CD1c-positive myeloid dendritic cell (primary cell): ENCODE data around the gene SYNPR.

Experiments used
- DNase-seq: peaks from one replicate; pipeline ENCODE4 v3.0.0-alpha.2; 2016; ENCODE audit errors: extremely low spot score

SYNPR gene

DNA sequence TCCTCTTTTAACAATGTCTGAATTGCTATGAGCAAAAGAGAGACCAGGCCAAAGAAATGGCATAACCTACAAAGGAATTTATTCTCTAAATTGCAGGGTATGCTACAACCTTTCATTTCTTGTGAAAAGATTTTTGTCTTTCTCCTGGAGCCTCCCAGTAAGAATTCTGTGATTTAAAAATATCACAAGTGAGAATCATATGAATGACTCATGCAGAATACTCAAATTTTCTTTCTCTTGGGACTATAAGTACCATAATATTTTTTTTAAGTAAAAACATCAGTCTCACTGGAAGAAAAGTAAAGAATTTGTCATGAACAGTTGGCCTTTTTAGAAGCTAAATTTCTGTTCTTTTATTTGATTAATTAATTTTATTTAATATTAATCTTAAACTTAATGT, 26.3 kb downstream of the SYNPR start:
- DNase-seq = no peak

DNA sequence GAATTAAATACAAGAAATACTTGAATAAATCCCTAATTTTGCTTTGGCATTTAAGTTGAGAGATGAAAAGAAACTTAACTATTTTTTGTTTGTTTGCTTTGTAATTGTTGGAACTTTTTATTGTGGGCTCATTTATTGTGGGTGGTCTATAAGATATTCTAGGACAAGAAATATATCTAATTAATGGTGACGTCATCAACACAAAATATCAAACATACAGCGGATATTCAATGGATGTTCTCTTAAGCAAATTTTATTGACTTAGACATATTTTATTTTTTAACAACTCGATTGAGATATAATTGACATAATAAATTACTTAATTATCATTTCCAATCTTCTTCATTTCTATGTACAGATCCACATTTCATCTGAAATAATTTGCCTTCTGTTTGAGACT, 30.0 kb downstream of the SYNPR start:
- DNase-seq = no peak

DNA sequence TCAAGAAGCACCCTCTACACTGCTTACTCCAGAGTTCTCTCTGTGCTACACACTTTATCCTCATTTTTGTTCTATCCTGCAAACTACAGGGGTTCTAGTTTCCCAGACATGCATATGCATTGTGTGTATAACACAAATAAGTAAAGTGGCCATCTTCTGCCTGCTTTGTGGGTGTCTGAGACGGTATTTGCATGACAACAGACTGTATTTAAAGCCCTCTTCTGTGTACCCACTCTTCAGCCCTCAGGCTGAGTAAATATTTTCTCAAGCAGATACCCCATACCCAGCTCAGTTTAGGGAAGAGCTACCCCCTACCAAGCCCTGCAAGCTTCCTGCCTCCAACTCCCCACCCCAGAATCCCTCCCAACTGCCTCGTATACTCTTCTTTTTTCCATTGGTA, 31.7 kb downstream of the SYNPR start:
- no peak for DNase-seq

DNA sequence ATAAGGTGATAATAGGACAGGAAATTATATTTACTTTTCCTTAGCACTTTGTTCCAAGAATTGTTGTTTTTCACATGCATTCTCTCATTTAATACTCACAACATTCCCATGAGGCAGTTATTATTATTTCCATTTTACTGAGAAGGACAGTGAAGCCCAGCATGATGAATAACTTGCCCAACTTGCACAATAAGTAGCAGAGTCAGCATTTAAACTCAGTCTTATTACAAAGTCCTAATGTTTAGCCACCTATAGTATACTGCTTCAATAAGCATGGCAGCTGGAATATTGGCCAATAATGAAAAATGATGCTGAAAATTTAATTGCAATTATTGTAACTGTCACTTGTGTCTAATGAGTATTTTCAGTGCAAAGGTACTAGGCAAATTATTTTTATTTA, 45.7 kb downstream of the SYNPR start:
- no peak for DNase-seq

DNA sequence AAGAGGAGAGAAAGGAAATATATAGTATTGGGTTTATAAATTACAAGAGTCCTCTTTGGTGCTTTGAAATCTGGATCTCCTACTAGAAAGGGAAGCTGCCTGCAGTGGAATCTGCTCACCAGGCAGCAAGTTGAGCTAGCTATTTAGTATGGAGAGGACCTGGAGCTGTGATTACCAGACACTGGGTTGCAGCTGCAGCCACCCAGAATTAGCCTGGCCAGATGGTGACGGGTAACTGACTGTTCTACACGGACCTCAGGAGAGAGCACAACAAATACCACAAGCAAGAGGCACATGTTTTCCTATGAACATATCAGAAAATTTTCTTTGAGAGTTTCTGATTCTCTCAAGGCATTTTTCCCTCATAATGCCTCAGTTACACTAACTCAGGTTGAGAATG, 46.5 kb downstream of the SYNPR start:
- no peak for DNase-seq

DNA sequence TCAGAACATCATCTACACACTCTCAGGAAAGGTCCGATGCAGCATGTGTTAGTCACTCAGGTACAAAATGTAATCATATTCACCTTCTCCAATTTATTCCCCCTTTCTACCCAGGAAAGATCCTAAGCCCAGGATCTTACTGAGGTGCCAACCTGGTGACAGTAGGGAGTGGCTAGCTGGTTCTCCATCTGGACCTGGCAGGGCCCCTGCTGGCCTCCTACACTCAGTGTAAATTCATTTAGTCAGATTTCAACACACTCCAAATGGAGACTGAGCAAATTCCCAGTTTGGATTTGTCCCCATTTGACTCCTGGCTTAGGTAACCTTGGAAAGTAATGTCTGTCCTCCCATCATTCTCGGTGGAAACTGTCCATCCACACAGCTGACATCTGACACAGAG, 47.3 kb downstream of the SYNPR start:
- DNase-seq = no peak

DNA sequence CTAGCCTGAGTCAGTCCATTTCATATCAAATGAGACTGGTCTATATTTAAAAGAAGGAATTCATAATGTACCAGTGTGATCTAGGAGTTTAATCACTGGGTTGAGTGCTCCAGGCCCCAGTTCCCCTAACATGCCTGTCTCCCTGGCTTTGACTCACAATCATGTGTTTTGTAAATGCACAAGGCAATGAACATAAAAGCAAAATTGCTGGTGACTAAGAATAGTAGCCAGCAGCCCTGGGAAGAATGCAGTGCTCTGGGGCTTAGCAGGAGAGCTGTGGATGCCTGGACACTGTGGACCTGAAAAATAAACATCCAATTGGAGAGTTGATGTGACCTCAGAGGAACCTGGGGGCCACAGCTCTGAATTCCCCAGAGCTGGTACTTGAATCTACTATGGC, 50.3 kb downstream of the SYNPR start:
- no peak for DNase-seq

DNA sequence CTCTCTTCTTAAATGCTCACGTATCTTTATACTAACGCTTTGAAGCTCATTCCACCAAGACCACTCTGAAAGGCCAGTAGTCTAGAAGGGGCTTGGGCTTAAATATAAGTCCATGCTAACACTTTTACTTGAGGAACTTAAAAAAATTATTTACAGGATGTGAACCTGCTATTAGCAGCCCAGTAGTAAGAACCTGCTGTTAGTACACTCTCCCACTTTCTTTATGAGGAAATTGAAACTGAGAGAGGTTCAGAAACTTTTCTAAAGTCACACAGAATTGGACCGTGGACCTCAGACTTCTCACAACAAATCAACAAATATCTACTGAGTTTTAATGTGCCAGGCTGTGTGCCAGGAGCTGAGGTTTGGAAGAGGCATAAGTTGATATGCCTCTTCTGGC, 53.4 kb downstream of the SYNPR start:
- DNase-seq = no peak

DNA sequence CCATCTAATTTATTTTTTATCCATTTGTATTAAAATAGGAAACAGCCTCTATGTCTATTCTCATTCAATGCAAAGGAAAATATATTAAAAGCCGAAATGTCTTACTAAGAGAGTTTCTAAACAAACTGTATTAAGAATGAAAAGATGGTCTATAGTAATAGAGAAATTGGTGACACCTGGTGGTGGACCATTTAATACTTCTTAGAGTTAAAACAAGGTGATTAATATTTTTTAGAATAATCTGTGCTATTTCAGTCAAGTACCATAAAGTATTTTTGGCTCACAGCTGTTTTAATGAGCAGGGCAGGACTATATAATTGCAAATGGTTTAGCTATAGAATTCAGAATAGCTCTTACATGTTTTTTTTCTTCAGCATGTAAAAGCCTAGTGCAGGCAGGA, 55.7 kb downstream of the SYNPR start:
- no peak for DNase-seq

DNA sequence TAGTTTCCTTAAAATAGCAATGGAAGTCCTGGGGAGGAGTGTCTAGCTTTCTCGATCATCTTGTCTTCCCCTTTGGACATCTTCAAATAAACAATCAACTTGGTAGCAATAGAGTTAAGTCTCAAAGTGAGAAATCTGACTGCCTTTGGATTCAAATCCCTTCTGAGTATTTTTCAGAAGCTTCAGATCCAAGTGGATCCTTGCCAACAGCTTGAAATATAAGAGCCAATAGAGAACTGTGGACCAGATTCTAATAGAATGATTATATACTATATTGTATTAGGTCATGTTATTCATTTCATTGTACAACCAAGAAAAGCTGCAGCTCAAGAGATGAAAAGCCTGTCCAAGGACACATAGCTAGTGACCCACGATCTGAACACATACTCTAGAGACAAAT, 60.2 kb downstream of the SYNPR start:
- no peak for DNase-seq

DNA sequence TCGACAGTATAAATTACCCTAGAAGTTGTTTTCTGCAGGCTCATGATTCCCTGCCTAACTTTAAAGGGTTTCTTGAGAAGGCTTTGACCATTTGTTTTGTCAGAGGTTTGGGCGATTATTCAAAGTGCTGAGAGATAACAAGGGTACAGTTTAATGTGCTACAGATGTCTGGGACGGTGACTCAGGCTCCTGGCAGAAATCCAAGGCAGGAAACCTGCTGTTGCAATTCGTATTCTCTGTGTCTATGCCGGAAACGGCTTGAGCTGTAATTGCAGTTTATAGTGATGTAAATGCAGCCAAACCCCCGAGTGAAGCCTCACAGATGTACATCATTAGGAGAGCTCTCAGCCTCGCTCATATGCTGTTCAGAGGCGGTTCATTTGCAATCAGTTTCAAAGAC, 65.6 kb downstream of the SYNPR start:
- peak; percentile 45 for DNase-seq

DNA sequence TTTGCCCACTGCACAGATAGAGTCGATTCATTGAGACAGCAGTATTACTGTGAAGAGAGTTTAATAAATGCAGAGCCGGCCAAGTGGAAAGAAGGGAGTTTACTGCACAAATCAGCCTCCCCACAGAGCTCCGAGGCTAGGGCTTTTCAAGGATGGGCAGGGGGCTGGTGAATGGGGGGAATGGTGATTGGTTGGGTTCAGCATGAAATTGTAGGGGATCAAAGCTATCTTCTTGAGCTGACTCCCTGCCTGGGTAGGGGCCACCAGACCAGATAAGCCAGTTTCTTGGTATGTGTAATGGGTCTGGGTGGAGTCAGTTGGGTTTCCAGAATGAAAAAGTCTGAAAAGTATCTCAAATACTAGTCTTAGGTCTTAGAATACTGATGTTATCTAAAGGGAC, 66.6 kb downstream of the SYNPR start:
- DNase-seq = no peak

DNA sequence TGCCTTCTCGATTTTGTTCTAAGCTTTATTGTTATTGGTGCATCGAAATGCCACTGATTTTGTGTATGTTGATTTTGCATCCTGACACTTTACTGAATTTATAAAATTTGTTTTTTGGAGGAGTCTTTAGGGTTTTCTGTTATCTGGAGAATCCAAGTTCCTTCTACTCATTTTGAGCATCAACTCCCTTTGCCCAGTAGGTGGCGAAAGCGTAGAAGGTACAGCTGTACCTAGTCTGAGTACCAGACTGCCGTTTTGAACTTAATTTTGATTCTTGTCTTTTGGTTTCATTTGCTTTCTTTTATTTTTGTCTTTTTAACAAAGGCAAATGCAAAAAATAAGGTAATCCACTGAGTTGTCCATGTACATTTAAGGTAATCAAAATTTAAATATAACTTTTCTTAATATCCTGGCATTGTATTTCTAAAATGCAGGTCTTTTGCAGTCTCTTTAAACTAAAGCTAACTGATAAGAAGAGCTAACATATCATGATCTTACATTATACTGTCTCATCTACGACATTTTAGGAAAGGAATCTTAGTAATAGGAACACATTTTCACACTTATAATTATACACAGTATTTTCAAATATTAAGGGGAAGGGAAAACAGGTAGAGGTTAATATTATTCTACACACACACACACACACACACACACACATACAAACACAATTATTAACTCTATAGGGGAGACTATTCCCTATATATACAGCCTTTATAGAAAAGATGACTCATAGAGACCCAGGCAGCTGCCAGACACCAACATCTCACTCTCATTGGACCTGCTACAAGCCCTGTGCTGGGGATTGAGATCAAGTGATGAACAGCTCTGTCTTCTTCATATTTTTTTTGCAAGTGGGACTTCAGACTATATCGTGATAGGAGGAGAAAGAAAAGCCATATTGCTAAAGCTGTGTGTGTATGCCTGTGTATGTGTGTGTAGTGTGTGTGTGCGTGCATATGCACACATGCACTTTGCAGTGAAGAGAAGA, 71.8 kb downstream of the SYNPR start:
- peak; percentile 62 for DNase-seq

DNA sequence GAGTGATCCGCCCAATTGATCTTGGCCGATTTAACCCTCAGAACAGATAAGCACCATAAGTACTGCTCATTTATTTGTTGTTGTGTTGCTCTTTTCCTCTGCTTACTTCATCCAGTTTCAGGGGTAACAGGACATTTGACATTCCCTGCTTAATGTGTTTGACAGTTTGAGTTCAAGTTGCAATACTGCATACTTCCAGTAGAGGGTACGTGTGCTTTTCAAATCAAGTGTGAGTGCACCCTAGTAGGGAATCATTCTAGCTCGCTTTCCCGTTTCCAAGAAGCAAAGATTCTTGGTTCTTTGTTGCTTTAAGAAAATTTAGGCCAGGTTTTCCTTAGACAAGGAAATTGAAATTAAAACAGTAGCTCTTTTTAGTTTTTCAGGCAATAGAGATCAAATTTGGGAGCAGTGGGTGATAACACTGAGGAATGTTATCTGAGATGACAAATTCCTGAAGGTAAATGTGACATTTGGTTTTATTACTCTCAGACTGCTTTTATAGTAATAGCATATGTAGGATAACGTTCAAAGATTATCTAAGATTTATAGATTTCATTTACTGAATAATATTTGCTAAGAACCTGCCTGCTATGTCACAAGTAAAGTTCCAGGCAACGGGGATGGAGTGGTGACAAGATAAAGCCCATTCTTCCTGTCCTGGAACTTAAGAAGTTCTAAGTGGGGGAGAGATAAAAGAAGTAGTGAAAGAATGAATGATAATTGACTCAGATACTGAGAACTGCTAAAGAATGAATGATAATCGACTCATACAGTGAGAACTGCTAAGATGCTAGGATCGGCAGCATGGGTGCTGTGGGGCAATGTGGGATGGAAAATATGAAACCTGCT, 73.3 kb downstream of the SYNPR start:
- DNase-seq = peak; percentile 63

DNA sequence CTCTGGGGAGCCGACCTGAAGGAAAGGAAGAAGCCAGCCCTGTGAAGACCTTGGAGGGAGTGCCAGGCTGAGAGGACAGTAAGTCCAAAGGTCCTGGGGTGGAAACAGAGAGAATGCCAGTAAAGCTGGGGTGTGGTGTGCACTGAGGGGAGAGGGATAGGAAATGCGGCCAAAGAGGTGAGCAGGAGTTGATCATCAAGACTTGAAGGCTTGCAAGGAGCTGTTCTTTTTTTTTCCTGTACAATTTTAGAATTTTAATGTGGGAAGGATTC, 73.8 kb downstream of the SYNPR start:
- no peak for DNase-seq

DNA sequence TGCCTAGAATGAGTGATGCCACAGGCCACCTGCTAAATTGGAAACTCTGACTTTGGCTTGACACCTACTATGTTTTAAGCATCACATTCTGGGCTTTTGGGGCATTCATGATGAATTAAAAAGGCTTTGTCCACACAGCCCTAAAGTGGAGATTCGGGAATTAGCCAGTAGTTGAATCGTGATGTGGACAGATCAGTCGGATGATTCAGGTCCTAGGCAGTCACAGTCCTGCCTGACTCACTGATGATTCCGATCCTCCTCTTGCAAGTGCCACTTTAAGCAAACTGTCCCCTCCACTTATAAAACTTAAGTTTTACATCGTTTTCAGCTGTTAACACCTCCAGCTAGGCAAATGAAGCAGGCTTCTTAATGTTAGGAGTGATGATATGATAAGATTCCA, 75.3 kb downstream of the SYNPR start:
- DNase-seq = no peak

DNA sequence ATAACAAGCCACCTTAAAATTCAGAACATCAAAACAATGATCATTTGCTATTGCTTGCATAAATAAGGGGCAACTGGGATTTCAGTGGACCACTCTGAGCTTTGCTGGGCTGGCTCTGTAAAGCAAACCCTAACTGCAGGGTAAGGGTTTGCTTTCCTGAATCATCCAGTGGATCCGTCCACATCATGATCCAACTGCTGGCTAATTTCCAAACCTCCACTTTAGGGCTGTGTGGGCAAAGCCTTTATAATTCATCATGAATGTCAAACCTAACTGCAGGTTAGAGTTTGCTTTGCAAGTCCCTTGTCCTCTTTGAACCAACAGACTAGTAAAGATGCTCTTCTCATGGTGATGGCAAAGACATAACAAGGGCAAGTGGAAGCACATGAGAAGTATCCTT, 76.1 kb downstream of the SYNPR start:
- DNase-seq = no peak

DNA sequence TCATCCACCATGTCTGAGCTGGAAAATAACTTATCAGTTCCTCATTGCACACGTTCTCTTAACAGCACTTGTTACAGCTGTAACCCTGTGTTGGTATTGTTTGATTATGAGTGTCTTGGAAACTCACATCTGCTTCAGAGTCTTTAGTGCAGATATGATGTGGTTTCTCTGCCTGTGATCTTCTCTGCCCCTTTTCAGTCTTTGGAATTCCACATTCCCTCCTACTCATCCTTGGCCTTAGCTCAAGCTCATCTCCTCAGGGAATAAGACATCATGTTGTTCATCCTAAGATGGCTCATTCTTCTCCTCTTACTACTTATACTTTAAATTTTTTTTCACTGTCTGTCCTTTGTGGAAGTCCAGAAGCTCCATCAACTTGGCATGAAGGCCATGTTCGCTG, 77.7 kb downstream of the SYNPR start:
- no peak for DNase-seq

DNA sequence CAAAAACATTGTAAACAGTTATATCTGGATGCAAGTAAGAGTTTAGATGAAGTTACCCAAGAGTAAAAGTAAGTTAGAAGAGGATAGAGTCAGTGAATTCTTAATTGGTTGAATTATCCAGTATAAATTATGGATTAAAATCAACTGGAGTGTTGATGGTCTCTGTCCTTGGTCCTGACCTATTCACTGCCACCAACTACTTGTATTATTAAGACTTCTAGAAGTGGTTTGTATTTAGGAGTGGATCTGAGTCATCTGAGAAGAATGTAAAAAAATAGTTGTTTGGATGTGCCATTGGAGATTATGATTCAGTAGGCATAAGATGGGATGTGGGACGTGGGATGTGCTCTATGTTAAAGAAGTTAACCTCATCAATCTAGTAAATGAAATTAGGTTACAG, 86.4 kb downstream of the SYNPR start:
- no peak for DNase-seq

DNA sequence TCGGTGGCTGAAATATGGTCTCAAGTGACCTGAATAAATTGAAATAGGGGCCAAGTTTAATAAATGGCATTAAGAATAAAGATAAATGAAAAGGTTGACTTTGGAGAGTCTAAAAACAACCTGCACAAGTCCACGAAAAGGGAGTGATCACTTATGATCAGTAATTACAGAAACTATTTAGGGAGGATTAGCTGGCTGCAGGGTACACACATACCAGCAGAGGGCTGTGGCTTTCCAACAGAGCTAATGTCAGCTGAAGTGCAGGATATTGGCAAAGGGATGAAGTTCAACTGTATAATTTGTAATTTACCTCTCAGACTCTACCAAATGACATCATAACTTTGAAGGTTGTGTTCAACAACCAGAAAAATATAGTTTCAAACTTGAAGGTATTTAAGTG, 86.8 kb downstream of the SYNPR start:
- DNase-seq = no peak

DNA sequence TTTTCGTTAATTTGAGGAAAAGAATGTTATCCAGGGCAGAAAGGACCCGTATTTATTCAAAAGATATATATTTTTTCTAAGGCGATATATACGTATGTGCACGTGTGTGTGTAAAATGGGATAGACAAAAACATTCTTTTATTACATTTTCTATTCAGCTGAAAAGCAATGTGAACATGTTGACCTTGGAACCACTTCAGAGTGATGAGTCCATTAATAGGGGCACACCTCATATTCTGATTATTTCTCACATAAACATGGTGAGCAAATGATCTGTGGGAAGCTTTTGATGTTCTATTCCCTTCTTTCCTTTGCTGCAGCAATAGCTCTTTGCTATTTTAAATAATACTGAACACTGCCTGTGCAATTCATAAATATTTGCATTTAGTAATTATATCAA, 87.6 kb downstream of the SYNPR start:
- DNase-seq = no peak

DNA sequence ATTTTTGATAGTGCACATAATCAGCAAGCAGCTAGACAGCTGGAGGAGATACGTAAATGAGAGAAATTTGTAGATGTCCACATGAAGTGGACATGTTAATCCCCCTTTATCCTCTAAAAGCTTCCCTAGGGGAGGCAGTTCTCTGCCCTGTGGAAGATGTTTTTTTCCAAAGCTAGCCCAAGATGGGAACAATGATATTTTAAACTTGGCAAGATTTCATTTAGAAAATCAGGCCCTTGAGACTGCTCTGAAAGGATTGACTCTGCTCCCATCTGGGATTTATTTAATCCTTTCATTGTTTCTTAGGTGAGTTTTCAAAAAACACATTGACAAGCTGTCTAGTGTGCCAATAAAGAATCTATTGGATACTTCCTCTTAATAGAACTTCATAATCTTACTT, 92.0 kb downstream of the SYNPR start:
- no peak for DNase-seq

DNA sequence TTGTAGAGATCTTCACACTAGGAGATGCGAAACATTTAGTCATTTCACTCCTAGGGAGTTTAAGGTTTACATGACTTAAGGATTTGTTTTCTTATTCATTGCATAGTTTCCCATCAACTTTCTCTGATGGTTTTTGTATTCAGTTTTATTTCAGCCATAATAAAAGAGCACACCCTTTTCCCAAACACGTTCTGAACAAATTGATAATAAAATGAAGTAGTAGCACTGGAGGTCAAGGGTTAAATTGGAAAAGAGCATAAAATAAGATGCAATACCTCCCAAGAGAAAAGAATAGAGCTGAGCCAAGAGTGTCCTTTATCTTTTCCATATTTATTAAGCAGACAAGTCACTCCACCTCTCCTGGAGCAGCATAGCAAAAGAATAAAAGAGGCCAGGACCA, 104.9 kb downstream of the SYNPR start:
- no peak for DNase-seq
